Activated CD4-positive, alpha-beta T cell treated with anti-CD3 and anti-CD28 coated beads, Interleukin-10, Interleukin-2, amounts not matched to agents 100 ng/mL and 50 ng/mL, durations not matched to agents 16 hours and 8 hours (primary cell): ENCODE data around the gene TP53I11.

ENCODE experiments used
- DNase-seq: peaks from one replicate; pipeline ENCODE4 v3.0.0-alpha.2; 2020

Gene TP53I11, protein sequence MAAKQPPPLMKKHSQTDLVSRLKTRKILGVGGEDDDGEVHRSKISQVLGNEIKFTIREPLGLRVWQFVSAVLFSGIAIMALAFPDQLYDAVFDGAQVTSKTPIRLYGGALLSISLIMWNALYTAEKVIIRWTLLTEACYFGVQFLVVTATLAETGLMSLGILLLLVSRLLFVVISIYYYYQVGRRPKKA

DNA sequence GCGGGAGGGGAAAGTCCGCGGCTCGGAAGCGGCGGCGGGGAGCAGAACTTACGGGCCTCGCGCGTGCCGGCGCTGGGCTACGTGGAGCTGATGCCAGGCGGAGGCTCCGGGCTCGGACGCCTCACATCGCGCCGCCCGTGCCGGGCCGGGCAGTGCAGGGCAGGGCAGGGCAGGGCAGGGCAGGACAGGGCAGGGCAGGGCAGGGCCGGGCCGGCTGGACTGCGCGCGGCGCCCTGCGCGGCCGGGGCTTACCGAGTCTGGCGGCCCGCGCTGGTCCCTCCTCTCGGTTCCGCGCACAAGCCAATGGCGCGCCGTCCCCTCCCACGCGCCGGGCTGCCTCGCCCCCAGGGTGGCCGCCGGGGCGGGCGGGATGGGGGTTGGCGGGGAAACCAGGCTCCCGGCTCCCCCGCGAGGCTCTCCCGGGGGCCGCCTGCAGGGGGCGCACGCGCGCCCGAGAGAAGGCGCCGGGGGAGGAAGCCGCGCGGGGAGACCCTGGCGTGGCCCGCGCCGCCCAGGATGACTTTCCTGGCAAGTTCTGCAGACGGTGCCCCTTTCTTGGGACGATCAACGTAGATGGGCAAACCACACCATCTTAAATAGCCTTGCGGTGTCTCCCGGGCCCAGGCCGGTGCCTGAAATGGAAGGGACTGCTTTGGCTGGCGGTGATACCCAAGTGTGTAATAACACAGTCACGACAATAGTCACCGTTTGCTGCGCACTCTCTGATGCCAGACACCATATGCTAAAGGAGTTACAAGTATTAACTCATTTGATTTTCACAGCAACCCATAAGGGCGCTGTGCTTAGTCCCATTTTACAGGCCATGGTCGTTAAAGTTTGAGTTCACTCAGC, at the start of gene TP53I11:
Gene TP53I11, minus strand, starts transcription at position 259 of the 852 bp plus-strand sequence. CDS start 12,548 bp downstream, outside the sequence.
- peak; percentile 61 for DNase-seq

DNA sequence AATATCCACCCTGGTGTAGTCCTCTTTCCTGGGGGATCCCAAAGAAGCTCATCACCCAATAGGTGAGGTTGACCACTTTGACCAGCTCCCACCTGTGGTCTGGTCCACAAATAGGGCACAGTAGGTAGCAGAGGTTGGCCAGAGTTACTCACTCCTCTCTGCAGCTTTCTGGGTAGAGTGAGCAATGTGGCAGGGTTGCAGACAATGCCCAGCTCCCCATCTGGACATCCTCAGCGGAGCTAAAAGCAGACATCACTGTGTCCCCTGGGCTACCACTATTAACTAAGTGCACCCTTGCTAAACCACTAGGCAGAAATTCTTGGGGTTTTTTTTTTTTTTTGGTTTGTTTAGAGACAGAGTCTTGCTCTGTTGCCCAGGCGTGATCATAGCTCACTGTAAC, 48.4 kb upstream of the TP53I11 start:
- DNase-seq = no peak

GRCh38 chr11:44998051-44998450, 47.4 kb upstream of the TP53I11 start:
- DNase-seq = no peak

- DNase-seq = no peak
Measured at GRCh38 chr11:44997566-44997965, 46.9 kb upstream of the TP53I11 start.

GRCh38 chr11:44994753-44995152, 44.1 kb upstream of the TP53I11 start:
- DNase-seq = no peak

DNA sequence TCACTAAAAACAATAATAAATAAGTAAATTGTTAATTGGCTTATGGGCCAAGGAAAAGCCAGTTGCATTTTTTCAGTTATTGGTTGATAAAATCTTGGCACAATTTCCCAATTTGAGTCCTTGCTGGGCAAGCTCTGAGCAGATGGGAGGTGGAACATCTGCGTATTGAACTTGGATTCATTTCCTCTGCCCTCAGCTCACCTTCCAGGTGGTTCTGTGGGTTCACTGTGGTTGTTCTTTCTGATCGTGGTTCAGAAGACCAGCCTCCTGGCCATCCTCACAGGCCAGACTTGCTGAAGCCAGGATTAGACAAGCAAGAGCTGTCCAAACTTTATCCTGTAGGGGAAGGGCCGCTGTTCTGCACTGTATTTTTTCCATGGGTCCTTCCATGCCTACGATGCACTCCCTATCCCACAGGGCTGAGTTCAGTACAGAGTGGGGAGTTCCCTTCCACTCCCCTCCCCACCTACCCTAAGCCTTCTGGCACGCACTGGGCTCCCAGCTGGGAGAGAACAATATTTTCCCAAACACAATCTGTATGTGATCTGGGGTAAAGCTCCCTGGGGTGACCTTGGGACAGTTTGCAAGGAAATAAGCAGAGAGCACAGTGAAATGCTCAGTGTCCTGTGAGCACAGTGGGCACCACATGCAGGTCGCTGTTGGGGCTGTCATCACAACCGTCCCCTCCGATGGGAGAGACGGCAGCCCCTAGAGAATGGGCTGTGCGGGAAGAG, 43.5 kb upstream of the TP53I11 start:
- DNase-seq = no peak

- no peak for DNase-seq
Measured at GRCh38 chr11:44992774-44993173, 42.1 kb upstream of the TP53I11 start.

DNA sequence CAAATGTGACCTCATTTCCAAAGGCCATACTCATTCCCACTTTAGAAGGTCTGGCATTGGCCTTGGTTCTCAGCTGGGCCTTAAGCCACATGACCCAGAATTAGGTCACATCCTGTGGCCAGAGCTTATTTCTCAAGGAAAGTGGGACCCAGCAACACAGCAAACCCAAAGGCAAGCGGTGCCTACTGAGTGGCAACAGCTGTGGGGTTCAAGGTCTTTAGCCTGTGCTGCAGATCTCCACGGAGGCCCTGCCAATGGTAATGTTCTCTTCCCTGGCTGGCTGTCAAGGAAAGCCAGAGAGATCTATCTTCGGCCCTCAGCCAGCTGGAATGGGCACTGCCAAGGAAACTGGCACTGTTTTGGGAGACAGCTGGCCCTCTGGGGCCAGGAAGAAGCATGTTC, 41.5 kb upstream of the TP53I11 start:
- no peak for DNase-seq

- DNase-seq = no peak
Measured at GRCh38 chr11:44990665-44991064, 40.0 kb upstream of the TP53I11 start.

DNA sequence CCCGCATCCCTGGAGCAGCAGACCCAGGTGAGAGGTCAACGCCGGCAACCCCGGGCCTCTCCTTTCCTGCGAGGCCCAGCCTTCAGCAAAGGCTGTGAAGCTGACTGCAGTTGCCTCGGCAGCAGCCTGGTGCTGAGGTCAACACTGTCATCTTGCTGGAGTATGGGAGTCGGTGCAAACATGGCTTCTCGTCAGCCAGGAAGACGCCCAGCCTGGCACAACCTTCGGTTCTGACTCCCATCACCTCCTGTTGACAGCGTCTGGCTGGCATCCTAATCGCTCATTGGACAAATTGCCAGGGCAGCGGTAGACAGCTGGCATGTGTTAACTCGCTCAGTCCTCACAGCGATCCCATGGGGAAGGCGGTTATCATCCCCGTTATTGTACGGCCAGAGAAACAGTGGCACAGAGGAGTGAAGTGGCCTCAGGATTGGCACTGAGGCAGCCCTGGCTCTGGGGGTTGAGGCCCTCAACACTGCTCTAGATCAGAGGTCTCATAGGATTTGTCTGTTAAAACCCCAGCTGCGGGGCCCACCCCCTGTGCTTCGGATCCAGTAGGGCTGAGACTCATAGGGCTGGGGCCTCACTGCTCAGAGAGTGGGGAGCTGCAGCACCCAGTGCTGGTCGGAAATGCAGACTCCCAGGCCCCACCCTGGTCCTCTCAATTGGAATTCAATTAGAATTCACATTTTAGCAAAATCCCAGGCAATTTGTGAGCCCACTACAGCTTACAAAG, 39.3 kb upstream of the TP53I11 start:
- no peak for DNase-seq

DNA sequence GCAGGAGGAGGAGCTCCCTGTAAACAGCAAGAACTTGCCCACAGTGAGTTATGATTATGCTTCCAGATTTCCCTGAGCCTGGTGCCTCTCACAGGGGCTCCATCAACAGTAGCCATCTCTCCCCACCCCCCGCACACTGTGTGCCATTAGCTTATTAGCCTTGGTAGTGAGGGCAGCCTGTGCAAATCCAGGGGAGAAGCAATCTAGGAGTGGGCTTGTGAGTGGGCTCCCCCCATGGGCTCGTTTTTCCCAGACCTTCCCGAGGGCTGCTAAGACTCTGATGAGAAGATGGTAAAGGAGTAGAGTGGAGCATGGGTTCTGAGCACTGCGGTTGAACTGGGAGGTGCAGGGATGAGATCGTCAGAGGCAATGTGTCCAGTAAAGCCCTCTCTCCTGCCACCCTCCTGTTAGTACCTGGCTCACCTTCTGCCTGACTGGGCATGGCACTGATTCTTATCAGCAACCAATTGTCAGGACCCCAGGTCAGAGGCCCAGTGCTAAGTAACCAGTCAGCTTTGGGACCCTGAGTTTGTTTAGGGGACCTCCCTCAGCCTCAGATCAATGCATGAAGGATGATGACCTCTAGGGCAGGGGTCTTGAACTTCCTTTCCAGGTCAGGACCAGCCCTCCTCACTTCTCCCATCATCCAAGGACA, 38.4 kb upstream of the TP53I11 start:
- DNase-seq = no peak

DNA sequence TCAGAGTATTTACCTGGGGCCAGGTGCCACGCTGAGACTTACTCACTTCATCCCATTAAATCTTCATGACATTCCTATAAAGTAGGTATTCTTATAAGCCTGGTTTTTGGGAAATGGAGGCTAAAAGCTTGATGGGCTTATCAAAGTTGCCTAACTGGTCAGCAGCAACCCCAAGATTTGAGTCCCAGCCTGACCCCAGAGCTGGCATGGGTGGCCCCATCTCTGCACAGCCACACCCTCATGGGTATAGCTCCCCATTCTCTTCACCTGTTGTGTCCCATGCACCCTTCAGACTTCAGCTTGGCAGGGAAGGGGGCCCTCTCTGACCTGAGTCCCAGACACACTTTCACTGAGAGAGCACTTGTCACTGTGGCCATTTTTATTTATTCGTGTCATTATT, 37.4 kb upstream of the TP53I11 start:
- DNase-seq = no peak

DNA sequence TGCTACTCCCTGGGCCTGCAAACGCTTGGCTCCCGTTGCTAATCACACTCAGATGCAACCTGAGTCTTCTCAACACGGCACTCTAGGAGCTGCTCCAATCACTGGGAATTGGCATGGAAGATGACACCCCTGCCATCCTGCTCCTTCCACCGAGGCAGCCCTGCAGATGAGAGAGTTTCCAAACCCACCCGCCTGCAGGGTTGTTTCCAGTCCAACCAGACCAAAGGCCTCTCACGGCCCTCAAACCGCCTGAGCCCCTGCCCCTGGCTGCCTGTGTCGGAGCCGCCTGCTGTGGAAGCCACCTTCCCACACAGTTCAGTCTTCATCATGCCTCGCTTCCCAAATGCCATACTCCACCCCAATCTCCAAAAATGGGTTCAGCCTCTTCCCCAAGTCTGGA, 36.8 kb upstream of the TP53I11 start:
- no peak for DNase-seq

DNA sequence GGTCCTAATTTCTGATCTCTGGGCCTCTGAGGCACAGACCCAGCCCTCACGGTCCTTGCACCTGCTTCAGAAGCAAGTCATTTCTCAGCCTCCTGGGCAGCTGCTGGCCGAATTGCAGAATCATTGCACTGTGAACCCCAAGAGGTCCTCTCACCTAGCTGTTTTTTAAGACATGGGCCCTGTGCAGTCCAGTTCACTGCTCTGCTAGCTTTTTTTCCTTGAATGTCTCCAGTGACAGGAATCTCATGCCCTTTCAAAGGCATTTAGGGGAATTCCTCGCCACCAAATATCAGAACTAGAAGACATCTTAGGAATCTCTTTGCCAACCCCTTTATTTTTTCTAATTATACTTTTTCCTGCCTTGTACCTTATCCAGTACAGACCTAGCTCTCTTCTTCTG, 35.6 kb upstream of the TP53I11 start:
- no peak for DNase-seq

- DNase-seq = no peak
Measured at GRCh38 chr11:44985721-44986120, 35.0 kb upstream of the TP53I11 start.

- DNase-seq = peak; percentile 23
Measured at GRCh38 chr11:44983786-44984185, 33.1 kb upstream of the TP53I11 start.

- DNase-seq = no peak
Measured at GRCh38 chr11:44982496-44983062, 31.9 kb upstream of the TP53I11 start.

DNA sequence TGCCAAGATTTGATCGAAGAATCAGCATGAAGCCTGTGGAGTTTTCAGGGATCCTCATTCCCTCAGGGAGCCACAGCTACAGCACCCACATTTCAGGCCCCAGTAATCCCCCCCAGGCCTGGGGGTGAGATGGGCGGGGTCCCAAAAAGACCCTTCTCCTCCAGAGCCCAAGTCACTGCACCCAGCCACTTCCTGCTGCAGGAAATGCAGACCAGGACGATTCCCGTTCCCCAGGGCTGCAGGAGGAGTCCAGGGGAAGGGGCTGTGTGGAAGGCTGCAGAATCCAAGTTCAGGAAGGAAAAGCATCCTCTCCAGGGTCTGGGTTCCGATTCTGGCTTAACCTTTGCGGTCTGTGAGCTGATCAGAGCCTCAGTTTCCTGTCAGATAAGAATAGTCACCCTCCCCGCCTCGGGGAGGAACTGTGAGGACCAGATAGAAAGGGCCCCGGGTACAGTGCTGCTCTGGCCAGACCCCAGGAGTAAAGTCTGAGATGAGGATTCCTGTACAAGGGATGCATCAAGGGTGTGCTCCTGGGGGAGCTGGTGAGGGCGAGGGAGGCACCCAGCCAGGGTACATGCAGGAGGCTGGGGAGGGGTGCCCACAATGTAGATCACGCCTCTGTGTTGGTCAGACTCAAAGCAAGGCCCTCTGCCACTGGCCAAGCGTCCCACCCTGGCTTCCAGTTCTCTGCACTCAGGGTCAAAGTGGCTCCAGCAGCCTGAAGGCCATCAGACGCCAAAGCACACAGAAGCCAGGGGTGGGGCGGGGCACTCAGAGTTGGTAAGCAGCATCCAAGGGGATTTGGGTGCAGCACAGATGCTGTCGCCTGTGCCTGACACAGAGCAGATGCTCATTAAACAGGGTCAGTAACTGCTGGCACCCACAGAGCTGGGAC, 30.1 kb upstream of the TP53I11 start:
- DNase-seq = no peak

- no peak for DNase-seq
Measured at GRCh38 chr11:44979543-44980399, 29.1 kb upstream of the TP53I11 start.

GRCh38 chr11:44978961-44979331, 28.3 kb upstream of the TP53I11 start:
- DNase-seq = no peak
